NCI-H345 (cell line): ENCODE measurements around the gene CDH12.
"Not testable (repeated sequence)": the region's sequence is repeated elsewhere in the genome, so short reads cannot be mapped to it uniquely, and the experiment has no call there.

Experiments
- DNase-seq: peaks from one replicate; lab custom pipeline; 2025; lab: John Stamatoyannopoulos, UW

Gene CDH12

DNA sequence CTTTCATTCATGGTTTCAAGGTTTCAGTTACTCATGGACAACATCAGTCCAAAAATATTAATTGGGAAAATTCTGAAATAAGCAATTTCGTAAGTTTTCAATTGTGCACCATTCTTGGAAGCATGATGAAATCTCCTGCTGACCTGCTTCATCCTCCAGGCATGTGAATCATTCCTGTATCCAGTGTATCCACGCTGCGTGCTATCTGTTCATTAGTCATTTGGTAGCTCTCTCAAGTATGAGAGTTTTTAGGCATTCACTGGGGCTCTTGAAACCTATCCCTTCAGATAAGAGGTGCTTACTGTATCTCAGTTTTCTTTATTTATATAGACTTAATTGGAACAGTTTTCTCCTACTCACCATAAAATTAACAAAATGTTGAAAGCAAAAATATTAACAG is 293.0 kb downstream of the CDH12 start:
- no peak for DNase-seq

DNA sequence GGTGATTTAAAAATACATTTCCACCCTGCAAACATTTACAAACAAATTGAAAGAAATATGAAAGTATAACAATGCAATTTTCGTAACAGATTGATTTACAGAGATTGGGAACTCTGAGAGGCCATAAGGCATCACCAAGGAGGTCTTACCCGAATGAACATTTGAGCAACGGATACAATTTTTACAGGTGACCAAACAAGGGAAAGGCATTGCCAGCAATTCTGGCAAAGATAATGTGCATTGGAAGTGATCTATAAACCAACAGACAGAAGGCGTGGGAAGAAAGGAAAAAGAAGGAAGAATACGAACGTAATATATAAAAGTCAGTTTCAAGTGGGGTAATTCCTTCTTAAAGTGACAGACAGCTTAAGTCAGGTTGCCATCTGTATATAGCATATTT is 295.9 kb downstream of the CDH12 start:
- no peak for DNase-seq

DNA sequence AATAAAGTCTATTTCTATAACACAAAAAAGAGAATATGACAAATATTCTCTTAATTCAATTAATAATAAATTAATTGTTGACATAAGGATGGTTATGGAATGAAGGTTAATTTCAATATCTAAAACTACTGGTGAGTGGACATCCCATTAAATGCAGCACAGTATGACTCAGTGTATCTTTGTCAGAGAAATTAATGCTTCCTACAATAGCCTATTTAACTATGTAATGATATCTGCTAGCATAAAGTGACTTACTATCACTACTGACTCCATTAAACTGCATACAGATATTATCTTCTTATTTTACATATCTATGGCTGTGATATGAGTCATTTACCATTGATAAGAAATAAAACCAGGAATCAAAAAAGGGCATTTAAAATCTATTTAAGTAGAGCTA is 298.7 kb downstream of the CDH12 start:
- no peak for DNase-seq

DNA sequence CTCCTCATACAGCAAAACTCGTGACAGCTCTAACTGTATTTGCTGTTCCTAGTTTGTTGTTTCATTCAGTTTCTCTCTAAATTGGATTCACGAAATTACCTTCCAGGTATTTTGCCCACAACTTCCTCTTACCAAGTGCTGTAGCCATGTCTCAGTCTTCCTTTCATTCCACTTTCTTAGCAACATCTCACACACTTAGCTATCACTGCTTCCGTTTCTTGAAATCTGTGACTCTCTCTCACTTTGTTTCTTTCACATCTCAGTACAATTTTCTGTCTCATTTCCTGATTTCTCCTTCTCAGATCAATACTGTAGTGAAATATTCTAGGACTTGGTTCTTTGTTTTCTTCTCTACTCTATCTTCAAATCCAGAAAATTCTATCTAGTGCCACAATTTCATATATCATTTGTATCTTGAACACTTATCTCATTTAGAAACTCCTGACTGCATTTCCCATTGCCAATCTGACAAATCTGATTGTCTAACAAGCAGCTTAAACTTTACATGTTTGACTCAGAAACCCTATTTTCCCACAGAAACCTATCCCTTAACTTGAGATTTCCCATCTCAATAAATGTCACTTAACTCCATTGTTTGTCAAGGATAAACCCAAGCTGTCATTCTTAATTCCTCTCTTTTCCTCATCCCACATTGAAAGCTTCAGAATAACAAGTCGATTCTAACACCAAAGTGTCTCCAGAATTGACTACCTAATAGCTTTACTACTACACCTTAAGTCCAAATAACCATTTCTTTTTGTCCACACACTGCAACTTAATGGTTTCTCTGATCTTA is 303.1 kb downstream of the CDH12 start:
- DNase-seq, result no peak

DNA sequence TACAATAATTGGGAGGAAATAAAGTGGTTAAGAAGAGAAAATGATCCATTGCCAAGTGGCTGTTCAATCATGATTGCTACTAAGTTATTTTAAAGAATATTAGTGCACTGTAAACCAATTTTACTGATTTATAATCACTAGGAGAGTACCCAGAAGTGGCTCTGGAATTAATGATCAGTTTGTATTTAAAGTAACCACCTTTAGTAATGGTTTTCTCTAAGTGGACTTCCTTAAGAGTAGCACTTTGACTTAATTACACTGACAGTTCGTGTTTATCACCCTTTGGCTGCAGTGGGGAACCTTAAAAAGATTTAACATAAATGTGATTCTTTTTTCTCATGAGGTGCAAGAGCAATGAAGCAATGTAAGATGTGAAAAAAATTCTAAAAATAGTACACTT is 310.8 kb downstream of the CDH12 start:
- DNase-seq, result peak; percentile 33

DNA sequence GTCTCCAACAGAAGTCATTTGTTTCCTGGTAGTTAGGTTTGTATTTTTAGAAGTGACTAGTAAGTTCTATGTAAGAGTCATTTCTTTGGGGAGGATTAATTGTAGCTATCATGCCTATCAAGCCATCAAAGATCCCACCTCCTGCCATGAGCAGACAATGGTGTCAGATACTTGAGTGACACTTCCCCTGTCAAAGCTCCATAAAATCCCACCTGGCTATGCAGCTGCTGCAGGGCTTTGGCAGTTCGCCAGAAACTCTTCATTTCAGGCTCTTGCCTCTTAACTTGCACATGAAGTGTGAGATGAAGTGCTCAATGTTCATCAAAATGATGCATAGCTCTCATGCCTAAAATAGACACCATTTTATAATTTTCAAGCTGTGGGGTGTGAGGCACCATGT is 312.1 kb downstream of the CDH12 start:
- peak; percentile 99 for DNase-seq

DNA sequence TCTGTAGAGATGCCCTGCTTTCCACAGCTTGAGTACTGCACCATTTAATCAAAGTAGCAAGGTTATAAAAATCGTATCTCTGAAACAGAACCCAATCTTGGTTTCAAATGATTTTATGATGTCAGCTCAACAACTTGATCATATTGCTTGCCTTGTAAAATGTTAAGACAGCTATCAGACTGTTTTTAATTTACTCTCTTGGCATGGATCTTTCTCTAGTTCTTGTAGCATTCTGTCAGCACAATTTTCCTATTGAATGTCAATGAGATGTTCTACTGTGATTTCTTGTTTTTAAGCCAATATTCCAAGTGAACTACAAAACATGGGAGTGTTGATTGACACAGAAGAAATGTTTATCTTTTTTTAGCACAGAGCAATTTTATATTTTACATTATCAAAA is 313.4 kb downstream of the CDH12 start:
- DNase-seq, result no peak

DNA sequence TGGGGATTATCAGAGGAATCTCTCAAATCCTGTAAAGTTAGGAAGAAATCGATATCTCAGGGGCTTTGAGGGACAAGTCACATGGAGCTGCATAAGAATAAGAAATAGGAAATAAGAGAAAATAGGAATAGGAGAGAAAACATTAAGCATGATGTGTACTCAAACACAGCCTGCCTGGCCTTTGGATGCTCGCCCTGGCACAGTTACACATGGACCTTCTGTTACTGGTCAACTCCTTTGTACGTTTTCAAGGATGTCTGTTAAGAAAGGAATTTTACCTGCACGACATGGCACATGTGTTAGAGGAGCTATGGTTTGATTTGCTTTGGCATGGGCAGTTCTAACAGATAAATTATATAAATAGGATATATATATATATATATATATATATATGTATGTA is 321.2 kb downstream of the CDH12 start:
- no peak for DNase-seq

DNA sequence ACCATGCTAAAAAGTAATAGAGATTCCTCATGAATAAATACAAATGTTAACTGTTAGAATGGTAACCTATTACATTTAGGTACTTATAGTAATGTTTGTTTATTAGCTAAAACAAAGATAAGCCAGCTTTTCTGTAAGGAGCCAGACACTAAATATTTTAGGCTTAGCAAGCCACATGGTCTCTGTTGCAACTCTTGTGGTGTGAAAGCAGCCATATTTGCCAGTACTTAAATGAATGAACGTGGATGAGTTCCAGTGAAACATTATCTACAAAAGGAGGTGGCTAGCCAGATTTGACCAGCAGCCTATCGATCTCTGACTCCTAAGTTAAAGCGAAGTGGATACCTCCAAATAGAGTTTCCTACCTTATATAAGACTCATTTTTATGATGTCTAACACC is 331.6 kb downstream of the CDH12 start:
- DNase-seq, result no peak

DNA sequence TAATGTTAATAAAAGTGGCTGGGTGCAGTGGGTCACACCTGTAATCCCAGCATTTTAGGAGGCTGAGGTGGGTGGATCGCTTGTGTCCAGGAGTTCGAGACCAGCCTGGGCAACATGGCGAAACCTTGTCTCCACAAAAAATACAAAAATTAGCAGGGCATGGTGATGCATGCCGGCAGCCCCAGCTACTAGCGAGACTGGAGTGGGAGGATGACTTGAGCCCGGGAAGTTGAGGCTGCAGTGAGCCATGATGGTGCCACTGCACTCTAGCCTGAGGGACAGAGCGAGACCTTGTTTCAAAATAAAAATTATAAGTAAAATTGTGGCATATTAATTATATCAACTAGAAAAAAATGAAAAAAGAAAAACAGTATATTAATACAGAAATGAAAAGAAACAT is 336.6 kb downstream of the CDH12 start:
- DNase-seq, result not testable (repeated sequence)

DNA sequence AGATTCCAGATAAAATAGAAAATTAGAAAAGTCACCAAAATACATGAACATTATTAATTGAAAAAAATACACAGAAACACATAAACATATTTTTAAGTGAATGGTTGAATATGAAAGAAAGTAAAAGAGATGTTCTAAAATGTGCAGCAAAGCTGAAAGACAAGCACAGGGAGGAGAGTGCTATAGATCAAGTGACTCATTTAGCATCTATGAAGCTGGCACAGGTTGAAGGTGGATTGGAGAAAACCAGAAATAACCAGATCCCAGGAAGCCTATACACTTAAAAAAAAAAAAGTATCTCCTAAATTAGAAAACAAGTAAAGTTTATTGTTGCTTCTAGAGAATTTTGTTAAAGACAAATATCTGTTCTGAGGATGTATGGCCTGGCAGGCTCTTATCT is 338.9 kb downstream of the CDH12 start:
- no peak for DNase-seq

DNA sequence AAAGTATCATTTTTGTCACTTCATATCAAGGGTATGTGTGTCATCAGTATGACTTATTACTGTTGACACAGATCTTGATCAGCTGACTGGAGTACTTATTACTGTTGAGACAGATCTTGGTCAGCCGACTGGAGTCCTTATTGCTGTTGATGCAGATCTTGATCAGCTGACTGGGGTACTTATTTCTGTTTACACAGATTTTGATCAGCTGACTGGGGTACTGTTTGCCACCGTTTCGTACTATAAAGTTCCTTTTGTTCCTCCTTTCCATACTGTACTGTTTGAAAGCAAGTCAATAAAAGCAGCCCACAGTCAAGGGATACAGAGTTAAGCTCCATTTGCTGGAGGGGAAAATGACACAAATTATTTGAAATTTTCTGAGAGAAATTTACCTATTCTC is 347.3 kb downstream of the CDH12 start:
- DNase-seq, result no peak

DNA sequence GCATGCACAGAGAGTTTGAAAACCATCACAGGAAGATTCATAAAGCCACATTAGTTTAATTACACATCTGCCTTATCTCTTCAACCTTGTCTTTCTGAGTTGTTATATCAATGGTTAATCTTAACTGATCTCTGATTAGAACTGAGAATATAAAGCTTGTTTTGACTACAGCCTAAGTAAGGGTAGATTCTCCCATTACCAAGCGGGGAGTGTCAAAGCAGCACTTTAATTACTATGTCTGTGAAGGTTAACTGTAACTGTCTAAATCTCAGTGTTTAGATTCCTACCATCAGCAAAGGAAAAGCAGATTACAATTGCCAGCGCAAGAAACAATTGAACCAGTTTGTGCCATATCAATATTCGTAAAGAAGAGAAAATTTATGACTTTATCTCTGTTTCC is 348.7 kb downstream of the CDH12 start:
- DNase-seq, result no peak

DNA sequence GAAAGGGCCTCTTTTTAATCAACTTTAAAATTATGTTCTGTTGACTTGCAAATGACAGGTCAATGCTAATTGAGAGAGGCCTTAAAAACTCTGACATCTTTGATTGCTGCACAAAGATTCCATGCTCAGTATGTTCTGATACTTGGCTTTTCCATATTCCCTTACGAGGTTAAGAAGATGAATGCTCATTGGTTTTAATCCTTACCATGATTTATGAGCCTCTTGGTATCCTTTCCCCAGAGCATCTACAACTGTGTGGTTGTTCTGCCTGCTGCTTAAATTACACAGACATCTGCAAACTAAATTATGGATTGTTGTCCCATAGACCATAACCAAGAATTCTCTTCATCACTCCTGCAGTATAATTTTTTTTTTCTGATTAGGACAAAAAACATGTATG is 352.6 kb downstream of the CDH12 start:
- DNase-seq, result no peak

DNA sequence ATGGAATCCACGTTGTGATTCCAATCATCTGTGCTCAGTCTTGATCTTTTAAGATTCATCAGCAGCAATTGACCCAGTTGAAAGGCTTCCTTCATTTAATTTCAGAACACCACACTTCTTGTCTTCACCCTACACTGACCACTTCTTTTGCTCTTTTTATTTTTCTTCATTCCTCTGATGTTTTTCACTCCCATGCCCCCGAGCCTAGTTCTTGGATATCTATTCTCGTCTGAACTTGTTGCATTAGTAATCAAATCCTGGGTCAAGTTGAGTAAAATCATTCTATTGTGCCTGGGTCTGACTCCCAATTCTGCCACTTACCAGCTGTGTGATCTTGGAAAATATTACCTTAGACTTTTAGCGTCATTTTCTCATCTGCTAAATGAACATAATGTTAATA is 356.5 kb downstream of the CDH12 start:
- DNase-seq, result no peak

DNA sequence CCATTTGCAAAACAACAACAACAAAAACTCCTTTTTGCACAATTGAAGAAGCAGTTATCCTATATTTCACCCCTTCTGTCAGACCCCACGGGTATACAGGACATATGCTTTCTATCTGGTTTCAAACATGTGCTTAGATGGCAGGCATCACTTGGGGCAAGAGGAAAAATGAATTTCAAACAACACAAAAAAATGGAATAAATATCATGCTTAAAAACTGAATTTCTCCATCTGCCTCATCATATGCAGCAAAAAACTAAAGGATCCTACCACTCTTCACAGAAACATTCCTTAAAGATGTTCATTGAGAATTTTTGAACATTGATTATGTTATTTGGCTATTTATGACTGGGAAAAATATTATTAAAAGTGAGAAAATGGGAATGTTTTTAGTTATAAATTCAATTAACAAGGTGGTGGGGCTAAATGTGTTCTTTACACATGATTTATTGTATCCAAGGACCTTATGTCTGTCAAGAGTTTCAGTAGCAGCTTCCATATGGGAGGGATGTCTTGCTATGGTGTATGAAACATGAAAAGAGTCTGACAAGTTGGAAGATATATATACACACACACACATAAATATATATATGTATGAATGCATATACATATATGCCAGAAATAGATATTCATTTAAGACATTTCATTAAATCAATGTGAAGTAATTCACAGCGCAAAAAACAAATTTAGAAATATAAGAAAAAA is 358.0 kb downstream of the CDH12 start:
- no peak for DNase-seq

DNA sequence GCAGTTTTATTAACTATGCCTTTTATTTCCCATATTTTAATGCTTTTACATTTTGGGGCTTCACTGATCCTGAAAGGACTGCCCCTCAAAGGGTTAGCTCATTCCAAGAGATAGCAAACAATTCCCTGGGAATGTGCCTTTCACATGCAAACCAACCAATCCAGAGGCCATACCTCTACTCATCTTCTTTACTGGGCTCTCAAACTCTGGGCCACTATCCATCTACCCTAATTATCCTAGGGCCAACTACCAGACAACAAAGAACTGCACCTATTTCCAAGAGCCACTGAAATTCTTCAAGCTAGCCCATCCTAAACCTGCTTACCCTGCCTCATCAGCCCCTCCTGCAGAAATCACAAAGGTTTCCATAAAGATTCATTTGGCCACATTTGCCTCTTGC is 364.7 kb downstream of the CDH12 start:
- no peak for DNase-seq

DNA sequence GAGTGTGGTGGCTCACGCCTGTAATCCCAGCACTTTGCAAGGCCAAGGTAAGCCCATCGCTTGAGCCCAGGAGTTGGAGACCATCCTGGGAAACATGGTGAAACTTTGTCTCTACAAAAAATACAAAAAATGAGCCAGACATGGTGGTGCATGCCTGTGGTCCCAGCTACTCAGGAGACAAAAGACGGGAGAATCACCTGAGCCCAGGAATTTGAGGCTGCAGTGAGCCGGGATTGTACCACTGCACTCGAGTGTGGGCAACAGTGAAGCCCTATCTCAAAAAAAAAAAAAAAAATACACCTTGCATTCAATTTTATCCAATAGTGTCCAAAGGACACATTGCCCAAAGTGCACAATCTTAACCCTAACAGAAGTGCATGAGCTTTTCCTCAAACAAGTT is 372.8 kb downstream of the CDH12 start:
- DNase-seq, result no peak

DNA sequence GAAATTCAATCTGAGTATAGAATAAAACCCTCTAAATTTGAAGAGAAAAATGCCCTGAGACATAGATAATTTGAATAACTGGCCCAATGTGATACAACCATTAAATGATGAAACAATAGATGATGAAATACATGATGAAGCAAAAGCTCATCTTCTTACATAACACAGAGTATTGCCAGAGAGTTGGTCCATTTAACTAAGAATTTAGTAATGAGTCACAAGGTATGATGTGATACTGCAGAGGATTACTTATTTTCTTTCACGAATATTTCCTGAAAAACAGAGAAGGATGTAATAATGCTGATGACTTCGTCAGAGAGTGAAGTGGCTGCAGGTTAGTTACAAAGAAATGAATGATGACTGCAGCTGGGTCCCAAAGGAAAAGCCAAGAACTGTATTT is 379.3 kb downstream of the CDH12 start:
- no peak for DNase-seq

DNA sequence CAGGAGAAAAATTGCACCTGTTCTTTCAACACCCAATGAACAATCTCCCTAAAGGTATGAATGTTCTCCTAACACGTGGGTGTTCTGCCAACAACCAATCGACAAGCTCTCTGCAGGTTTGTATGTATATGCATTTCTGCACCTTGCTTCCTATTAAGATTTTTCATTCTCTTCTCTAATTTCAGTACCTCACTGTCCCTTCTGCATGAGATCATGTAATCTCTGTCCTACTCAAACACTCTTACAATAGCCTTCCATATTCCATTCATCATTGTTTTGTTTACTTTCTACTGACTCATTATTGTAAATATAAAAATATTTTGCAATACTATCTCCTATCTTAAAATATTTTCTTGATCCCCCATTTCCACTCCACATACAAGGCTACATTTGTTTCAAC is 382.0 kb downstream of the CDH12 start:
- DNase-seq, result no peak

DNA sequence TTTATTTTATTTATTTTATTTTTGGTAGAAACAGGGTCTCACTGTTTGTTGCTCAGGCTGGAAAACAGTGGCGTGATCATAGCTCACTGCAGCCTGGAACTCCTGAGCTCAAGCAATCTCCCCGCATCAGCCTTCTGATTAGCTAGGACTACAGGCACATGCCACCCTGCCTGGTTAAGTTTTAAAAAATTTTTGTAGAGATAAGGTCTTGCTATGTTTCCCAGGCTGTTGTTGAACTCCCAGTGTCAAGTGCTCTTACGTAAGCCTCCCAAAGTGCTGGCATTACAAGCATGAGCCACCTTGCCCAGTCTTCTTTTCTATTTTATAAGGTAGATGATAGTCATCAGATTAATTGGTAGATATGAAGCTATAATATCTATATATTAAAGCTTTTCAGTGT is 382.7 kb downstream of the CDH12 start:
- DNase-seq, result no peak

DNA sequence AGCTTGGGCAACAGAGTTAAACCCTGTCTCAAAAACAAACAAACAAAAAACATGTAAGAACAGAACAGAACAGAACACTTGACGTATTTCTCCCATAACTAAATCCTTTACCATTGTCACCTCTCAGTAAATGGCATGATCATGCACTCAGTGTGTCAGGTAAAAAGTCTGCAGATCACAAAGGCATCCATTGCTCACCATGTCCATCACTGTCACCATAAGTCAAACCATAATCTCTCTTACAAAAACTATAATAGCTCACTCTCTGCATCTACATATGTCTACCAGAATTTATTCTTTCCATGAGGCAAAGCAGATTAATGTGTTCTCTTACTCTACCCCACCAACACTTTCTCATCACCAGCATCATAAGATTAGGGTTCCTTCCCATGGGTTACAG is 387.5 kb downstream of the CDH12 start:
- no peak for DNase-seq

DNA sequence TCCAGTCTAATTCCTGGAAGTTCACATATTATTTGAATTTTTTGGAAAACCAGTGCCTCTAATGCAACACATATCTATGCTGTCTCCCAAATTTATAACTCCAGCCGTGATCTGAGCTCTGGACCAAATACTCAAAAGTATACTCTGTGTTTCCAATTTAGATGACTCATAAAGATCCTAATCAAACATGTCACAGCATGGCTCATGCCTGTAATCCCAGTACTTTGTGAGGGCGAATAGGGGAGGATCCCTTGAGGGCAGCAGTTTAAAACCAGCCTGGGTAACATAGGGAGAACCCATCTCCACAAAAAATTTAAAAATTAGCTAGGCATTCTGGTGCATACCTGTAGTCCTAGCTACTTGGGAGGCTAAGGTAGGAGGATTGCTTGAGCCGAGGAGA is 388.0 kb downstream of the CDH12 start:
- DNase-seq, result no peak

DNA sequence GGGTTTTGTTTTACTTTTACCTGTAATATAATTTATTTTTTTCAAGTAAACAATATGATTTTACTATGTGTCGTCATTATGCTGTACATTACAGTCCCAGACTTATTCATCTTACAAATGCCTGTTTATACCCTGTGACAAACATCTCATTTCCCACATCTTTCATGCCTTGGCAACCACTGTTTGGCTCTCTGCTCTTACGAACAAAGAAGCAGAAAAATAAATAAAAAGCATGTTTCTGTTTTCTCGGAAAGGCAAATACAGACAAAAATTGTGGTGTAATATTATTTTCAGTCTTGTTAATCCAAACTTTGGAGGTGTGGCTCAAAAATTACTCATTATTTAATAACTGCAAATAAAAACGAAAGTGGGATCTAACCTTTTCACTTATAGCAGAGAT is 393.0 kb downstream of the CDH12 start:
- DNase-seq, result no peak
